GM21528 (cell line): ENCODE measurements around the gene ARHGAP1.
"Not testable (repeated sequence)": the region's sequence is repeated elsewhere in the genome, so short reads cannot be mapped to it uniquely, and the experiment has no call there.

ENCODE experiments used
- ATAC-seq: cut with Tn5 transposase; IDR thresholded peaks from one replicate; pipeline ENCODE4 v1.9.1; 2021; ENCODE audit warnings: mild to moderate bottlenecking, moderate library complexity; ENCODE audit not compliant: unreplicated experiment, low FRiP score

ARHGAP1 gene

GRCh38 chr11:46724088-46724487 is 23.7 kb upstream of the ARHGAP1 start:
- ATAC-seq = no peak

- no peak for ATAC-seq
Measured at GRCh38 chr11:46723359-46723680, 22.9 kb upstream of the ARHGAP1 start.

GRCh38 chr11:46722566-46723358 is 22.3 kb upstream of the ARHGAP1 start:
- ATAC-seq = no peak

- ATAC-seq = no peak
Measured at GRCh38 chr11:46721286-46721685, 20.9 kb upstream of the ARHGAP1 start.

- no peak for ATAC-seq
Measured at GRCh38 chr11:46719543-46720218, 19.3 kb upstream of the ARHGAP1 start.

GRCh38 chr11:46719048-46719542 is 18.7 kb upstream of the ARHGAP1 start, which contains the start of gene F2:
F2 (plus strand) TSS chr11:46719213; CDS start chr11:46719236, 23 bp downstream.
- ATAC-seq = no peak

GRCh38 chr11:46718155-46719019 is 18.0 kb upstream of the ARHGAP1 start:
- no peak for ATAC-seq

GRCh38 chr11:46717825-46718154 is 17.4 kb upstream of the ARHGAP1 start:
- not testable (repeated sequence) for ATAC-seq

GRCh38 chr11:46712874-46713576 is 12.6 kb upstream of the ARHGAP1 start:
- ATAC-seq = no peak

GRCh38 chr11:46711303-46711702 is 10.9 kb upstream of the ARHGAP1 start:
- ATAC-seq = no peak

- ATAC-seq = no peak
Measured at GRCh38 chr11:46710821-46711269, 10.4 kb upstream of the ARHGAP1 start.

GRCh38 chr11:46709351-46709750 is 8.9 kb upstream of the ARHGAP1 start:
- not testable (repeated sequence) for ATAC-seq

- ATAC-seq = no peak
Measured at GRCh38 chr11:46706886-46707285, 6.5 kb upstream of the ARHGAP1 start.

GRCh38 chr11:46705070-46705688 is 4.8 kb upstream of the ARHGAP1 start:
- ATAC-seq = no peak

GRCh38 chr11:46701078-46701654 is 747 bp upstream of the ARHGAP1 start:
- ATAC-seq = peak; percentile 8

GRCh38 chr11:46698597-46698996 is 1.8 kb downstream of the ARHGAP1 start:
- no peak for ATAC-seq

GRCh38 chr11:46697723-46698122 is 2.7 kb downstream of the ARHGAP1 start:
- no peak for ATAC-seq

GRCh38 chr11:46697303-46697702 is 3.1 kb downstream of the ARHGAP1 start:
- ATAC-seq = no peak

- ATAC-seq = no peak
Measured at GRCh38 chr11:46696212-46696558, 4.2 kb downstream of the ARHGAP1 start.
